Epithelial cell of proximal tubule (primary cell): ENCODE data around the gene SIRPD. TPM values are rescaled to one million over a fixed set of nuclear protein-coding genes. Genes with fewer than 3 reads are reported as not detected.

Experiments
- DNase-seq: peaks from one replicate; pipeline ENCODE4 v3.0.0-alpha.2; 2011; ENCODE audit warnings: low read depth
- H3K4me3 ChIP-seq: 2 replicates; pipeline ENCODE4 v1.5.1; 2011; ENCODE audit warnings: low read depth, mild to moderate bottlenecking, low read length
- CTCF ChIP-seq: conservative IDR thresholded peaks from 2 replicates; pipeline ENCODE4 v1.5.1; 2012; ENCODE audit warnings: low read depth, mild to moderate bottlenecking, low read length
- total RNA-seq: library from RNA; depleted of rRNA; stranded (reverse); fragments of >200 nt; gene quantifications from 2 replicates; pipeline ENCODE4 v1.2.3, GENCODE V29; 2015

The SIRPD gene
- total RNA-seq, 1 donor from 2014 or later: not detected

GRCh38 chr20:1508574-1508973 lies 48.9 kb downstream of the SIRPD start:
- TF ChIP-seq CTCF: no peak
- no peak for DNase-seq
- H3K4me3 ChIP-seq: no peak overlapping the region

DNA sequence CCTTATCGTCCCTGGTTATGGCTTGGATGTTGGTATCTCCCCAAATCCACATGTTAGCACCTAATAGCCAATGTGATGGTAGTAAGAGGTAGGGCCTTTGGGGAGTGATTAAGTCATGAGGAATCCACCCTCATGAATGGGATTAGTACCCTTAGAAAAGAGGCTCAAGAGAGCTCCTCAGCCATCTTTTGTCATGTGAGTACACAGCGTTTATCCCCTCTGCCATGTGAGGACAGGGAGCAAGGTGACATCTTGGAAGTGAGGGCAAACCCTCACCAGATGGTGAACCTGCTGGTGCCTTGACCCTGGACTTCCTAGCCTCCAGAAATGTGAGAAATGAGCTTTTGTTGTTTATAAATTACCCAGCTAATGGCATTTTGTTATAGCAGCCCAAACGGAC lies 50.2 kb downstream of the SIRPD start:
- TF ChIP-seq CTCF: no peak
- DNase-seq: no peak
- H3K4me3 ChIP-seq: no peak overlapping the region

DNA sequence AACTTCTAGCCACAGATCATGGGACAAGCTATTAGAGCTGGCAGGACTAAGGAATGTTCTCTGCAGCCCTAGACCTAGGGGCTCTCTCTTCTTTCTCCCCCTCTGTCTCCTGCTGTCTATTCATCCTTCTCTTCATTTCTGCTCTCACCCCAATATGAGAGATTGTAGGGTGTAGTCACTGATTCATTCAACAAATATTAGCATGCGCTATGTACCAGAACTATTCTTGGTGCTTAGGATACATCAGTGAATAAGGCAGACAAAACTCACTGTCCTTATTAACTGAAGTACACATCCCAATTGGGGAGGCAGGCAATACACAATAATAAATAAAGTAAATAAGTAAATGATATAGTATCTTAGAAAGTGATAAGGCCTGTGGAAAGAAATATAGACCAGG lies 51.6 kb downstream of the SIRPD start:
- no peak for TF ChIP-seq CTCF
- H3K4me3 ChIP-seq: no peak overlapping the region
- DNase-seq: no peak

DNA sequence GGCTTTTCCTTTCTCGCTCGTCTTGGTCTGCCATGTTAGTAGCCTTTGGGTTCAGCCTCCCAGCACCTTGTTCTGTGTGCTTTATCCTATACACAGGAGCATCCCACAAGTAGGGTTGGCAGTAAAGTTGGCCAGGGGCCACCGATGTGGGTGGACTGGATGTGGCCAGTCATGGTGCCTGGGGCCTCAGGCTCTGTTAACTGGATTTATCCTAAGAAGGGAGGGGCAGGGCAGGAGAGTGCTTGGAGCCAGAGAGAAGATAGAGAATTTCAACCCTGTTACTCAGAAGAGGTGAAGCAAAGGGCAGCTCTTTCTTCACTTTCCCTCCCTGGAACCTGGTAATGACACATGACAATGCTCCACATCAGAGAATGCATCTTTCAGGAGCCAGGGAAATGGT lies 52.1 kb downstream of the SIRPD start:
- no peak overlapping the region for H3K4me3 ChIP-seq
- DNase-seq: peak; percentile 31
- no peak for TF ChIP-seq CTCF

GRCh38 chr20:1503564-1504227 lies 53.8 kb downstream of the SIRPD start:
- DNase-seq: peak; percentile 85
- no peak overlapping the region for H3K4me3 ChIP-seq
- peak; percentile 100 for TF ChIP-seq CTCF

DNA sequence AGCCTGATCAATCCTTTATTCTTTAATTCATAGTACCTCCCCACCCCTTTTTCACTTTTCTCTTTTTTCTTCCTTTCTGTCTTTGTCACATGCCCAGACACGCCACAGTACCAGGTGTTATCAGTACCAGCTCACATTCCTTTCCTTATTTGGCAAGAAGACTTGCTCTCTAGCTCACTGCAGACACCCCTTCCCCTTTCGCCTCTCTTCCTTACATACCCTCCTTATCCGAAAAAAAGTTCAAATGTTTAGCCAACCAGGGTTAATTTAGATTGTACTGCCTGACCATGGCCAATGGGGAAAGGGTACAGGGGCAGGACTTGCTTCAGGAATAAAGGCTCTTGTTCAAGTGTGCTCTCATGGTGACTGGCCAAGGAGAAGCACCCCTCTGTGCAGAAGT lies 57.0 kb downstream of the SIRPD start:
- TF ChIP-seq CTCF: no peak
- DNase-seq: no peak
- no peak overlapping the region for H3K4me3 ChIP-seq
